Neuronal stem cell (in vitro differentiated cells): Measurements from ENCODE around the gene CHAC2.

Source experiments
- DNase-seq: peaks from one replicate; pipeline ENCODE4 v3.0.0-alpha.2; 2013; ENCODE audit warnings: low spot score
- H2AFZ ChIP-seq: one replicate; pipeline ENCODE4 v1.6.1; 2013; ENCODE audit warnings: mild to moderate bottlenecking, low read length, inconsistent platforms
- H2AK5ac ChIP-seq: 2 replicates; pipeline ENCODE4 v1.6.1; 2013; ENCODE audit warnings: low read depth, mild to moderate bottlenecking, inconsistent platforms, low read length, moderate library complexity, mixed read lengths
- H2BK120ac ChIP-seq: 2 replicates; pipeline ENCODE4 v1.6.1; 2013; ENCODE audit warnings: low read depth, mild to moderate bottlenecking, inconsistent platforms, low read length, moderate library complexity, mixed read lengths
- H2BK12ac ChIP-seq: one replicate; pipeline ENCODE4 v1.6.1; 2013; ENCODE audit warnings: low read length, inconsistent platforms
- H2BK15ac ChIP-seq: 2 replicates; pipeline ENCODE4 v1.6.1; 2013; ENCODE audit warnings: mild to moderate bottlenecking, low read length, inconsistent platforms, mixed read lengths
- H2BK5ac ChIP-seq: one replicate; pipeline ENCODE4 v1.6.1; 2013; ENCODE audit warnings: inconsistent platforms, mild to moderate bottlenecking, low read length, moderate library complexity
- H3K14ac ChIP-seq: one replicate; pipeline ENCODE4 v1.6.1; 2013; ENCODE audit warnings: low read length, inconsistent platforms
- H3K18ac ChIP-seq: 2 replicates; pipeline ENCODE4 v1.6.1; 2013; ENCODE audit warnings: low read length, inconsistent platforms
- H3K23ac ChIP-seq: 2 replicates; pipeline ENCODE4 v1.6.1; 2013; ENCODE audit warnings: low read depth, mild to moderate bottlenecking, mixed read lengths, low read length, inconsistent platforms; ENCODE audit not compliant: poor library complexity
- H3K27ac ChIP-seq: replicated peaks from 3 replicates; pipeline ENCODE4 v1.5.1; 2013; ENCODE audit warnings: low read length, inconsistent platforms
- H3K27me3 ChIP-seq, 3 experiments: 2 replicates each; pipeline ENCODE4 v1.6.1; 2013; ENCODE audit warnings: low read length in 3 of 3, mild to moderate bottlenecking in 2 of 3, inconsistent platforms in 1 of 3, low read depth in 1 of 3, mixed read lengths in 1 of 3, moderate library complexity in 1 of 3; ENCODE audit not compliant: control insufficient read depth in 3 of 3, insufficient read depth in 3 of 3
- H3K36me3 ChIP-seq, 2 donors: replicated peaks in 1 of 2; 2 replicates each; pipeline ENCODE4 v1.6.1; 2013; ENCODE audit warnings: low read length in 2 of 2; ENCODE audit not compliant: control insufficient read depth in 2 of 2, insufficient read depth in 2 of 2
- H3K4ac ChIP-seq: 2 replicates; pipeline ENCODE4 v1.6.1; 2013; ENCODE audit warnings: inconsistent platforms, mild to moderate bottlenecking, low read length, moderate library complexity
- H3K4me1 ChIP-seq, 2 donors: 1 replicate in 1 of 2; 2 replicates in 1 of 2; pipeline ENCODE4 v1.6.1; 2013; ENCODE audit warnings: low read length in 2 of 2, low read depth in 1 of 2; ENCODE audit not compliant: control insufficient read depth in 2 of 2, insufficient read depth in 1 of 2
- H3K4me2 ChIP-seq: one replicate; pipeline ENCODE4 v1.6.1; 2013; ENCODE audit warnings: mild to moderate bottlenecking, low read length, inconsistent platforms; ENCODE audit not compliant: insufficient read depth, poor library complexity, severe bottlenecking
- H3K4me3 ChIP-seq, 2 donors: 2 replicates each; pipeline ENCODE4 v1.5.1; 2013; ENCODE audit warnings: low read length in 2 of 2, mild to moderate bottlenecking in 2 of 2, inconsistent platforms in 1 of 2, moderate library complexity in 1 of 2
- H3K79me1 ChIP-seq: one replicate; pipeline ENCODE4 v1.6.1; 2013; ENCODE audit warnings: low read depth, mild to moderate bottlenecking, inconsistent platforms, low read length, moderate library complexity
- H3K9ac ChIP-seq: one replicate; pipeline ENCODE4 v1.6.1; 2013; ENCODE audit warnings: mild to moderate bottlenecking, low read depth, low read length, inconsistent platforms; ENCODE audit not compliant: poor library complexity
- H3K9me3 ChIP-seq, 2 donors: replicated peaks in 1 of 2; 2 replicates each; pipeline versions ENCODE3 to v1.6.1; 2013; ENCODE audit warnings: low read length in 2 of 2, mild to moderate bottlenecking in 2 of 2, inconsistent platforms in 1 of 2, low read depth in 1 of 2, mixed read lengths in 1 of 2, moderate library complexity in 1 of 2; ENCODE audit not compliant: control insufficient read depth in 2 of 2, insufficient read depth in 1 of 2
- H4K8ac ChIP-seq: one replicate; pipeline ENCODE4 v1.6.1; 2013; ENCODE audit warnings: low read depth, mild to moderate bottlenecking, inconsistent platforms, low read length, moderate library complexity
- H4K91ac ChIP-seq: one replicate; pipeline ENCODE4 v1.6.1; 2013; ENCODE audit warnings: low read length, low read depth, mild to moderate bottlenecking, inconsistent platforms; ENCODE audit not compliant: poor library complexity
- WGBS, 2 donors: extraction: QIAGEN DNeasy Blood & Tissue Kit; methylation state at CpG; one replicate each; pipeline ENCODE4 v1.1.7; 2013; ENCODE audit warnings: missing lambda C conversion rate in 2 of 2, mixed read lengths in 1 of 2; ENCODE audit not compliant: insufficient read length in 2 of 2, insufficient replicate concordance in 1 of 2; ENCODE audit errors: extremely low coverage in 2 of 2; 5-methylcytosine and 5-hydroxymethylcytosine counted together

Gene CHAC2

DNA sequence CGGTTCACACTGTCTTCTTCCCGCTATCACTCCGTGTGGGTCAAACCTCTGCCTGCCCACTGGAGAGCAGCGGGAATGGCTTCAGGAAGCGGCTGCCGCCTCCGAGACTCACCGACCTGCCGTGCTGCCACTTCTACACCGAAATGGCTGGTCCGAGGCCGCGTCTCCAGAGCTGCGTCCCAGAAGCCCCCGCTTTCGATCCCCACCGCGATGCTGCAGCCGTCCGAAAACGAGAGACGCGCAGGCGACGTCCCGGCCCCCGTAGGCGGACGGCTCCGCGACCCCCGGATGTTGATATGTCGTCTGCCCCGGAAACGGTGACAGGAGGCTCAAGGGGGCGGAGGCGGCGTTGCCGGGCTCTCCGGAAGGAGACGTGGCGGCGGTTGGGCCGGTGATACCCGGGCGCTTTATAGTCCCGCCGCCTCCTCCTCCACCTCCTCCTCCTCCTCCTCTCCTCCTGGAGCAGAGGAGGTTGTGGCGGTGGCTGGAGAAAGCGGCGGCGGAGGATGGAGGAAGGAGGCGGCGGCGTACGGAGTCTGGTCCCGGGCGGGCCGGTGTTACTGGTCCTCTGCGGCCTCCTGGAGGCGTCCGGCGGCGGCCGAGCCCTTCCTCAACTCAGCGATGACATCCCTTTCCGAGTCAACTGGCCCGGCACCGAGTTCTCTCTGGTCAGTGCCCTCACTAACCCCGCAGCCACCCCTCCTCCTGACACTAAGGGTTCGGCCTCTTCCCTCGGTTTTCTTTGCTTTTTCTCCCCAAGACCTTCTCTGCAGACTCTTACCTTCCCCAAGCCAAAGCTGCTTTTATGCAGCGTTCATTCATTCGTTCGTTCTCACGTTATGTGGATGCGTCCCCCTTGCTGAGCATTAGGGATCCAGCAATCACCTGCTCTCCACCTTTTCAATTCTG, 19.4 kb downstream of the CHAC2 start, which contains the start of the genes ASB3 and ERLEC1:
ASB3 (minus strand) TSS at position 249 of the 909 bp plus-strand sequence. CDS start 21,381 bp downstream, outside the sequence.
ERLEC1 (plus strand) TSS at position 340 of the 909 bp plus-strand sequence; CDS start at position 507, 167 bp downstream.
- WGBS, 2 donors: no CpG with 5 or more reads among the region's 77 CpGs
- peak within 1 kb of the TSS; percentile 77 for H3K14ac ChIP-seq
- no peaks in the 10 kb centered on the region for H3K27me3 ChIP-seq
- peak; percentile 85 for DNase-seq
- H3K79me1 ChIP-seq: peaks cover 7% of the 10 kb centered on the region
- no peaks in the 10 kb centered on the region for H3K9me3 ChIP-seq
- no peak within 1 kb of the TSS for H4K91ac ChIP-seq
- H2AK5ac ChIP-seq: peak within 1 kb of the TSS; percentile 24
- peak within 1 kb of the TSS; percentile 96 for H2AFZ ChIP-seq
- H3K4ac ChIP-seq: no peak within 1 kb of the TSS
- H2BK12ac ChIP-seq: no peak within 1 kb of the TSS
- H3K9ac ChIP-seq: peak within 1 kb of the TSS; percentile 90
- peak within 1 kb of the TSS; percentile 91 for H3K27ac ChIP-seq
- peak within 1 kb of the TSS; percentile 59 to 94 for H3K4me3 ChIP-seq
- H3K18ac ChIP-seq: peak within 1 kb of the TSS; percentile 84
- H3K4me2 ChIP-seq: peak within 1 kb of the TSS; percentile 95
- no peak within 1 kb of the TSS for H2BK120ac ChIP-seq
- peaks cover 0 to 14% of the 10 kb centered on the region in 2 donors for H3K36me3 ChIP-seq
- H2BK5ac ChIP-seq: peak within 1 kb of the TSS; percentile 33
- peaks cover 9 to 14% of the 10 kb centered on the region in 2 donors for H3K4me1 ChIP-seq
- H2BK15ac ChIP-seq: no peak within 1 kb of the TSS
- peak within 1 kb of the TSS; percentile 68 for H4K8ac ChIP-seq
- H3K23ac ChIP-seq: peak within 1 kb of the TSS; percentile 92

DNA sequence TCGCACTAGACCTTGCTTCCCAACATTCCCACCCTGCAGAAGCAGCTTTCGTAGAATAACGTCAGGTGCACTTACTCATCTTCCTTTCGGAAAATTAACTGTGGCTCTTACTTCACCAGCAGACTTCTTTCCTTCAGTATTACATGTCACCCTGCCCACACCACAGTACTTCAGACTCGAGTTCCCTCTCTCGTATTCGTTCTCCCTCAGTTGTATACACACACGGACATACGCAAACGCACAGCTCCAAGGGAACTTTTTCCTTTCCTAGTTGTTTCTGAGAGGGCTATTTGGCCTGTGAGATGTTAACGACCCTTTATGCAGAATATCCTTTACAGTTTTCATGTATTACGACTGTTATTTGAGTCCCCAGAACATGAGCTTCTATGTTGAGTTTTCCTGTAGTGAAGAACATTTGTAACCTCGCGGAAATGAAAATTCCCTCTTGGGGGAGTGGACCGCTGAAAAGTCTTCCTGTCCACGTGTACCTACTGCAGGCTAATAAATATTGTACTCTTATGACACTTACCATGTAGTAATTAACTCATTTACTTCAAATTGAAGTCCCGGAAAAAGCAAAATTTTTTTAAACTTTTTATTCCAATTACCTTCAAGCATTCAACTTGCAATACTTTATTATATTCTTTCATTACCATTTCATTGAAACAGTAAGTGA, 20.1 kb downstream of the CHAC2 start:
- Histone ChIP-seq H4K8ac (no peak overlapping the region), H2BK12ac (no peak overlapping the region), H3K18ac (no peak overlapping the region), H3K4me3 (peak overlapping the region; percentile 59 to 94), H3K23ac (no peak overlapping the region), H4K91ac (no peak overlapping the region), H2BK120ac (no peak overlapping the region), H3K14ac (no peak overlapping the region), H3K27me3 (no peaks in the 10 kb centered on the region), H2BK5ac (no peak overlapping the region), H3K9ac (peak overlapping the region; percentile 50), H3K79me1 (peaks cover 7% of the 10 kb centered on the region), H2AK5ac (no peak overlapping the region), H2AFZ (peak overlapping the region; percentile 96), H3K4me1 (peaks cover 9 to 14% of the 10 kb centered on the region in 2 donors), H3K36me3 (peaks cover 0 to 8% of the 10 kb centered on the region in 2 donors), H3K4me2 (peak overlapping the region; percentile 95), H3K9me3 (no peaks in the 10 kb centered on the region), H3K4ac (no peak overlapping the region), H3K27ac (no peak overlapping the region), H2BK15ac (no peak overlapping the region)
- no peak for DNase-seq
- WGBS, 2 donors: no CpG with 5 or more reads among the region's 17 CpGs

DNA sequence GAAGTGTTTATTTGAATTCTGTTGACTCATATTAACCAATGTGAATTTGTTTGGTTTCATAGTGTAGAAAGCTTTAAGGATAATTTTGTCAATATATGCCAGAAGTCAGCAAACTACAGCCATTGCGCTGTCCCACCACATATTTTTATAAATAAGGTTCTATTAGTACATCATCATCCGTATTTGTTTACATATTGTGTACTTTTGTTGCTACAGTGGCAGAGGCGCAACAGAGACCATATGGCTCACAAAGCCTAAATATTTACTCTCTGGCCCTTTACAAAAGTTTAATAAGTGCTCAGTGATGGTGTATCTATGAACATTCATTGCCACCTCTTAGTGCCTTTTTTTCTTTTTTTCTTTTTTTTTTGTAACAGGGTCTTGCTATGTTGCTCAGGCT, 25.7 kb downstream of the CHAC2 start:
- Histone ChIP-seq H2BK5ac (no peak overlapping the region), H3K79me1 (no peaks in the 10 kb centered on the region), H3K27ac (no peak overlapping the region), H4K91ac (no peak overlapping the region), H3K14ac (no peak overlapping the region), H3K4me3 (no peak overlapping the region), H3K9me3 (no peaks in the 10 kb centered on the region), H2BK120ac (no peak overlapping the region), H3K9ac (no peak overlapping the region), H3K4ac (no peak overlapping the region), H3K18ac (no peak overlapping the region), H3K4me2 (no peak overlapping the region), H2AFZ (no peak overlapping the region), H4K8ac (no peak overlapping the region), H2BK12ac (no peak overlapping the region), H3K4me1 (peaks cover under 1 to 1% of the 10 kb centered on the region in 2 donors), H2AK5ac (no peak overlapping the region), H3K23ac (no peak overlapping the region), H3K36me3 (peaks cover 5 to 43% of the 10 kb centered on the region in 2 donors), H3K27me3 (no peaks in the 10 kb centered on the region), H2BK15ac (no peak overlapping the region)
- DNase-seq: no peak
- WGBS, 2 donors: no CpG with 5 or more reads among the region's 3 CpGs

DNA sequence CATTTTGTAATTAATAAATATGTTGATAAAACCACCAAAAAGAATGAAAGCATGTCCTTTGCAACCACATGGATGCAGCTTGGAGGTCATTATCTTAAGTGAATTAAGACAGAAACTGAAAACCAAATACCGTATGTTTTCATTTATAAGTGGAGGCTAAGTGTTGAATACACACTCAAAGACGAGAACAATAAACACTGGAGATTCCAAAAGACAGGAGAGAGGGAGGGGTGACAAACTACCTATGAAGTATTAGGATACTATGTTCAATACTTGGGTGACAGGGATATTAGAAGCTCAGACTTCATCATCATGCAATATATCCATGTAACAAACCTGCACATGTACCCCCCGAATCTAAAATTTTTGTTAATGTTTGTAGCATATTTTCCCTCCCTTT, 26.2 kb downstream of the CHAC2 start:
- H3K27me3 ChIP-seq: no peaks in the 10 kb centered on the region
- no peak overlapping the region for H2BK15ac ChIP-seq
- H3K18ac ChIP-seq: no peak overlapping the region
- no peaks in the 10 kb centered on the region for H3K4me1 ChIP-seq
- H4K91ac ChIP-seq: no peak overlapping the region
- H3K27ac ChIP-seq: no peak overlapping the region
- H4K8ac ChIP-seq: no peak overlapping the region
- no peak overlapping the region for H2AFZ ChIP-seq
- no peak overlapping the region for H3K14ac ChIP-seq
- no peak overlapping the region for H3K4ac ChIP-seq
- H2BK120ac ChIP-seq: no peak overlapping the region
- no peak overlapping the region for H2BK12ac ChIP-seq
- H2BK5ac ChIP-seq: no peak overlapping the region
- peaks cover 6 to 48% of the 10 kb centered on the region in 2 donors for H3K36me3 ChIP-seq
- no peaks in the 10 kb centered on the region for H3K9me3 ChIP-seq
- no CpG with 5 or more reads among the region's 3 CpGs for WGBS, 2 donors
- no peak overlapping the region for H3K4me2 ChIP-seq
- no peaks in the 10 kb centered on the region for H3K79me1 ChIP-seq
- H3K4me3 ChIP-seq: no peak overlapping the region
- no peak overlapping the region for H3K23ac ChIP-seq
- no peak for DNase-seq
- no peak overlapping the region for H3K9ac ChIP-seq
- no peak overlapping the region for H2AK5ac ChIP-seq
